Smooth muscle cell (in vitro differentiated cells): ENCODE results near the gene RUFY2. TPM values are rescaled to one million over a fixed set of nuclear protein-coding genes. Genes with fewer than 3 reads are reported as not detected.
"Not testable (repeated sequence)": the region's sequence is repeated elsewhere in the genome, so short reads cannot be mapped to it uniquely, and the experiment has no call there.

Source experiments
- DNase-seq: peaks from one replicate; lab custom pipeline; 2025; ENCODE audit not compliant: unreplicated experiment; lab: John Stamatoyannopoulos, UW
- H2AFZ ChIP-seq: fragments of 200-600 bp; sonication (generic); 2 replicates; pipeline ENCODE4 v1.6.0; 2016; ENCODE audit warnings: antibody characterized with exemption, low read depth, mild to moderate bottlenecking
- H3F3A ChIP-seq: fragments of 200-600 bp; sonication (generic); 2 replicates; pipeline ENCODE4 v1.6.0; 2017; ENCODE audit warnings: antibody characterized with exemption, low read depth
- H3K27ac ChIP-seq: fragments of 200-600 bp; sonication (generic); 2 replicates; pipeline ENCODE4 v1.5.1; 2016; ENCODE audit warnings: low read depth, mild to moderate bottlenecking
- H3K27me3 ChIP-seq: fragments of 200-600 bp; sonication (generic); 2 replicates; pipeline ENCODE4 v1.6.1; 2016; ENCODE audit warnings: low read depth, mild to moderate bottlenecking
- H3K36me3 ChIP-seq: fragments of 200-600 bp; sonication (generic); 2 replicates; pipeline ENCODE4 v1.5.1; 2016; ENCODE audit warnings: low read depth
- H3K4me1 ChIP-seq: fragments of 200-600 bp; sonication (generic); 2 replicates; pipeline ENCODE4 v1.5.1; 2016; ENCODE audit warnings: low read depth
- H3K4me2 ChIP-seq: fragments of 200-600 bp; sonication (generic); 2 replicates; pipeline ENCODE4 v1.6.0; 2016; ENCODE audit warnings: mild to moderate bottlenecking
- H3K4me3 ChIP-seq: fragments of 200-600 bp; sonication (generic); 2 replicates; pipeline ENCODE4 v1.5.1; 2016; ENCODE audit warnings: mild to moderate bottlenecking
- H3K79me2 ChIP-seq: fragments of 200-600 bp; sonication (generic); 2 replicates; pipeline ENCODE4 v1.6.0; 2016; ENCODE audit warnings: low read depth, mild to moderate bottlenecking
- H3K9ac ChIP-seq: fragments of 200-600 bp; sonication (generic); 2 replicates; pipeline ENCODE4 v1.6.0; 2016; ENCODE audit warnings: low read depth
- H3K9me3 ChIP-seq: fragments of 200-600 bp; sonication (generic); replicated peaks from 2 replicates; pipeline ENCODE4 v1.5.1; 2016; ENCODE audit warnings: low read depth
- H4K20me1 ChIP-seq: fragments of 200-600 bp; sonication (generic); 2 replicates; pipeline ENCODE4 v1.6.0; 2016; ENCODE audit warnings: low read depth
- WGBS: methylation state at CpG from one replicate; pipeline ENCODE4 v1.1.7; 2016; ENCODE audit warnings: low lambda C conversion rate; 5-methylcytosine and 5-hydroxymethylcytosine counted together
- polyA plus RNA-seq: library from polyadenylated mRNA; unstranded; fragments of >200 nt; fragmentation: Nextera tagmentation; extraction: Ambion mirVana; gene quantifications from 2 replicates; pipeline ENCODE4 v1.2.1, GENCODE V29; 2016
- total RNA-seq: library from RNA; depleted of rRNA; stranded (reverse); fragments of >200 nt; gene quantifications from 2 replicates; pipeline ENCODE4 v1.2.3, GENCODE V29; 2014
- TF ChIP-seq, protein P1 (sequence below): fragments of 200-600 bp; sonication (generic); IDR thresholded peaks from 2 replicates; pipeline ENCODE4 v1.5.1; 2017; ENCODE audit warnings: borderline replicate concordance, mild to moderate bottlenecking, antibody characterized with exemption; ENCODE audit not compliant: insufficient read depth, poor library complexity, severe bottlenecking

The RUFY2 gene
- total and polyA plus RNA-seq, 2 experiments from 2014 or later = 9.3 to 27.1 TPM

DNA sequence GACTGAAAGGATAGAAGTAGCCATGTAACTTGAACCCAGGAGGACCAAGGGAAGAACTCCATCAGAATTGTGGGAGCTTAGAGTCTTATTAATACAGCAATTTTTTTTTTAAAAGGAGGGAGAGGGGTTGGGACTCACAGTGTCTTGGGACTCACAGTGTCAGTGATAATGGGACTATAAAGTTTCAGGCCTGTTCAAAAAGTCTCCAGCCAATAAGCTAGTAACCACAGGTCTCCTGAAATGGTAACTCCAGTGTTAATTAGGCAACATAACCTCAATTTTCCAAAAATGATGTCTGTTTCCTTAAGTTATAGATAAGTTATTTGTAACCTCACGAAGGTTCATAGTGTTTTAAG lies 77.6 kb downstream of the RUFY2 start:
- Histone ChIP-seq H3K9me3 (no peaks in the 10 kb centered on the region), H3K4me3 (no peak overlapping the region), H2AFZ (no peak overlapping the region), H3K27ac (peak overlapping the region; percentile 91), H4K20me1 (peaks cover 19% of the 10 kb centered on the region), H3F3A (peaks cover 9% of the 10 kb centered on the region), H3K36me3 (no peaks in the 10 kb centered on the region), H3K27me3 (no peaks in the 10 kb centered on the region), H3K4me1 (peaks cover 19% of the 10 kb centered on the region), H3K4me2 (no peak overlapping the region), H3K9ac (no peak overlapping the region), H3K79me2 (peaks cover 26% of the 10 kb centered on the region)
- TF ChIP-seq, protein P1, sequence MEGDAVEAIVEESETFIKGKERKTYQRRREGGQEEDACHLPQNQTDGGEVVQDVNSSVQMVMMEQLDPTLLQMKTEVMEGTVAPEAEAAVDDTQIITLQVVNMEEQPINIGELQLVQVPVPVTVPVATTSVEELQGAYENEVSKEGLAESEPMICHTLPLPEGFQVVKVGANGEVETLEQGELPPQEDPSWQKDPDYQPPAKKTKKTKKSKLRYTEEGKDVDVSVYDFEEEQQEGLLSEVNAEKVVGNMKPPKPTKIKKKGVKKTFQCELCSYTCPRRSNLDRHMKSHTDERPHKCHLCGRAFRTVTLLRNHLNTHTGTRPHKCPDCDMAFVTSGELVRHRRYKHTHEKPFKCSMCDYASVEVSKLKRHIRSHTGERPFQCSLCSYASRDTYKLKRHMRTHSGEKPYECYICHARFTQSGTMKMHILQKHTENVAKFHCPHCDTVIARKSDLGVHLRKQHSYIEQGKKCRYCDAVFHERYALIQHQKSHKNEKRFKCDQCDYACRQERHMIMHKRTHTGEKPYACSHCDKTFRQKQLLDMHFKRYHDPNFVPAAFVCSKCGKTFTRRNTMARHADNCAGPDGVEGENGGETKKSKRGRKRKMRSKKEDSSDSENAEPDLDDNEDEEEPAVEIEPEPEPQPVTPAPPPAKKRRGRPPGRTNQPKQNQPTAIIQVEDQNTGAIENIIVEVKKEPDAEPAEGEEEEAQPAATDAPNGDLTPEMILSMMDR = no peak
- no peak for DNase-seq
- 100% methylated on average over 1 of the region's 1 CpG for WGBS

DNA sequence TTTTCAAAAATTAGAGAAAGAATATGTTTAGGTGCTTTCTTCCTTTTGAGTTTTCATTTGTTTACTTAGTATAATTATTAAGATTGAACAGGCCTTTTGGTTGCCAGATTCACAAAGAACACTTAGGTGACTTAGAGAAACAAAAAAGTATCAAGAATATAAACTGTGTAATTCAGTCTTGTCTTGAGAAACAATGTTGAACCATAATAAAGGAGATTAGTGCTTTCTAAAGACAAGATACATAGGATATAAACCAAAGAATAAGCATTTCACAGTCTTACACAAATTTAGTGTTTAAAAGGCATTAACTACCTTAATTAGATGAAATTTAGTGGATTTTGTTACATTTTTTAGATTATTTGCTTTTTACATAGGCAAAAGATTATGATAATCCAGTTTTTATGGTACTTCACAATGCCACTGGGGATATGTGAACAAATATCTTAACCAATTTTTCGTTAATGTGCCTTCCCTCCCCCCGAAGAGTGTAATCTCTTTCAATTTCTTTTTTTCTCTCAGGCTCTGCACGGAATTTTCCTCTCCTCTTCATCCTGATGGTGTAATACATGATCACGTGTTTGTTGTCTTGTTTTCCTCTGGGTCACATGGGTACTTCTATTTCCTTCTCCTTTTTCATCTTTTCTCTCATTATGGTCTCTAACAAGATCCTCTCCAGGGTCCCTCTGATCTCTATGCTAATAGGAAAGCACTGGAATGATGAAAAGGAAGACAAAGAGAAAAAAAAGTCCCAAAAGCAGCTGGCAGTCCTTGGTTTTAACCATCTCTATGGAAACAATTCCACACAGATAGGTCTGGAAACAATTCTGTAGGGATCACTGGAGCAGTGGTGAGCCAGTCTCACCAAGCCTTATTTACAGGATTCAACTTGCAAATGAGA lies 78.9 kb downstream of the RUFY2 start:
- peak overlapping the region; percentile 32 for H3K4me3 ChIP-seq
- TF ChIP-seq, protein P1 = no peak
- H2AFZ ChIP-seq = peak overlapping the region; percentile 94
- H3K27me3 ChIP-seq = no peaks in the 10 kb centered on the region
- 21% methylated on average over 4 of the region's 4 CpGs for WGBS
- no peak for DNase-seq
- no peaks in the 10 kb centered on the region for H3K36me3 ChIP-seq
- H3F3A ChIP-seq = peaks cover 9% of the 10 kb centered on the region
- H3K4me1 ChIP-seq = peaks cover 19% of the 10 kb centered on the region
- peak overlapping the region; percentile 91 for H3K27ac ChIP-seq
- peaks cover 13% of the 10 kb centered on the region for H3K79me2 ChIP-seq
- H3K9me3 ChIP-seq = no peaks in the 10 kb centered on the region
- H3K9ac ChIP-seq = peak overlapping the region; percentile 83
- H3K4me2 ChIP-seq = peak overlapping the region; percentile 83
- peaks cover 6% of the 10 kb centered on the region for H4K20me1 ChIP-seq

DNA sequence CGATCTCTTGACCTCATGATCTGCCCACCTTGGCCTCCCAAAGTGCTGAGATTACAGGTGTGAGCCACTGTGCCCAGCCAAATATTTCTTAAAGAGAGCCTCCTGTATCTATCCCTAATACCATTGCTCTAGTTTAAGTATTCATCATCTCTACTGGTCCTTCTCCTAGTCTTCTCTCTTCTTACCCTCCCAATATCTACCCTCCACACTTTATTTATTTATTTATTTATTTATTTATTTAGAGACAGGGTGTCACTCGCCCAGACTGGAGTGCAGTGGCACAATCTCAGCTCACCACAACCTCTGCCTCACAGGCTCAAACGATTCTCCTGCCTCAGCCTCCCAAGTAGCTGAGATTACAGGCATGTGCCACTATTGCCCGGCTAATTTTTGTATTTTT lies 82.7 kb downstream of the RUFY2 start:
- H3F3A ChIP-seq, H3K27me3 ChIP-seq, H3K4me3 ChIP-seq, H3K27ac ChIP-seq, H2AFZ ChIP-seq, H3K36me3 ChIP-seq, H4K20me1 ChIP-seq, H3K9me3 ChIP-seq, H3K4me2 ChIP-seq, DNase-seq, H3K9ac ChIP-seq, H3K79me2 ChIP-seq: not testable (repeated sequence)
- WGBS = 87% methylated on average over 4 of the region's 4 CpGs
- peaks cover 19% of the 10 kb centered on the region for H3K4me1 ChIP-seq

DNA sequence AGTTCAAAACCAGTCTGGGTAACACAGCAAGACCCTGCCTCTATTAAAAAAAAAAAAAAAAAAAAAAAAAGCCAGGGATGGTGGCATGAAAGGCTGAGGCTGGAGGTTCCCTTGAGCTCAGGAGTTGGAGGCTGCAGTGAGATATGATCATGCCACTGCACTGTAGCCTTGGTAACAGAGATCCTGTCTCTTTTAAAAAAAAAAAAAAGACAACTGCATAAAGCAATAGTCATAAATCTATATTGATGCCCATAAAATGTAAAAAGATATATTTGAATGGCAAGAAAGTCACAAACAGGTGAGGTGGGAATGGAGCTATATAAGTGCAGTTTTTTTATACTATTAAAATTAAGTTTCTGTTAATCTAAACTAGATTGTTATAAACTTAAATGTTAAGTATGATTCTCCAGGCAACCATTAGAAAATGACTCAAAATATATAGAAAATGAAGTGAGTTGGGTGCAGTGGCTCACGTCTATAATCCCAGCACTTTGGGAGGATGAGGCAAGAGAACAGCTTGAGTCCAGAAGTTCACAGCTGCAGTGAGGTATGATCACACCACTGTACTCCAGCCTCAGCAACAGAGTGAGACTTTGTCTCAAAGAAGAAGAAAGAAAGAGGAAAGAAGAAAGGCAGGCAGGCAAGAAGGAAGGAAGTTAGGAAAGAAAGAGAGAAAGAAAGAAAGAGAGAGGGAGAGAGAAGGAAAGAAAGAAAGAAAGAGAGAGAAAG lies 88.6 kb downstream of the RUFY2 start:
- 89% methylated on average over 1 of the region's 1 CpG for WGBS
- Histone ChIP-seq H2AFZ (no peak overlapping the region), H3K36me3 (no peaks in the 10 kb centered on the region), H3K4me1 (no peaks in the 10 kb centered on the region), H3K79me2 (no peaks in the 10 kb centered on the region), H3K9me3 (peaks cover 4% of the 10 kb centered on the region), H3K4me3 (no peak overlapping the region), H3K9ac (no peak overlapping the region), H3K27ac (no peak overlapping the region), H3F3A (no peaks in the 10 kb centered on the region), H3K27me3 (no peaks in the 10 kb centered on the region), H4K20me1 (no peaks in the 10 kb centered on the region), H3K4me2 (no peak overlapping the region)
- TF ChIP-seq, protein P1 = no peak
- DNase-seq = no peak
